DOHH2 (cell line): ENCODE data around the gene TDRD7.

Experiments used
- H3F3A ChIP-seq: fragments of 200-600 bp; sonication (generic), shearing (Covaris generic); 2 replicates; pipeline ENCODE4 v1.6.0; 2016; ENCODE audit warnings: antibody characterized with exemption, mild to moderate bottlenecking; ENCODE audit not compliant: control insufficient read depth, insufficient read depth
- H3K27ac ChIP-seq: fragments of 200-600 bp; sonication (generic); 2 replicates; pipeline ENCODE4 v1.5.1; 2014; ENCODE audit warnings: low read depth, mild to moderate bottlenecking, low read length, moderate library complexity
- H3K27me3 ChIP-seq: fragments of 200-600 bp; sonication (generic); 2 replicates; pipeline ENCODE4 v1.6.1; 2014; ENCODE audit warnings: mild to moderate bottlenecking, low read length, mixed read lengths; ENCODE audit not compliant: control insufficient read depth
- H3K36me3 ChIP-seq: fragments of 200-600 bp; sonication (generic); 2 replicates; pipeline ENCODE4 v1.6.1; 2014; ENCODE audit warnings: mild to moderate bottlenecking, low read length, moderate library complexity, mixed read lengths; ENCODE audit not compliant: control insufficient read depth
- H3K4me1 ChIP-seq: fragments of 200-600 bp; sonication (generic); 2 replicates; pipeline ENCODE4 v1.6.1; 2014; ENCODE audit warnings: mild to moderate bottlenecking, low read length, mixed read lengths; ENCODE audit not compliant: control insufficient read depth
- H3K4me2 ChIP-seq: fragments of 200-600 bp; sonication (generic); 2 replicates; pipeline ENCODE4 v1.6.0; 2014; ENCODE audit warnings: mild to moderate bottlenecking, low read length, moderate library complexity
- H3K4me3 ChIP-seq: fragments of 200-600 bp; sonication (generic); 2 replicates; pipeline ENCODE4 v1.5.1; 2014; ENCODE audit warnings: mild to moderate bottlenecking, low read length, mixed read lengths
- H3K79me2 ChIP-seq: fragments of 200-600 bp; sonication (generic); 2 replicates; pipeline ENCODE4 v1.6.1; 2014; ENCODE audit warnings: mild to moderate bottlenecking, low read length, mixed read lengths; ENCODE audit not compliant: control insufficient read depth
- H3K9me2 ChIP-seq: fragments of 200-600 bp; sonication (generic); replicated peaks from 2 replicates; pipeline ENCODE4 v1.6.1; 2014; ENCODE audit warnings: mild to moderate bottlenecking, low read length, mixed read lengths; ENCODE audit not compliant: control insufficient read depth
- H3K9me3 ChIP-seq: fragments of 200-600 bp; sonication (generic); 2 replicates; pipeline ENCODE4 v1.6.1; 2014; ENCODE audit warnings: antibody characterized with exemption, low read length, mixed read lengths; ENCODE audit not compliant: control insufficient read depth, insufficient read depth
- H4K20me1 ChIP-seq: fragments of 200-600 bp; sonication (generic); 2 replicates; pipeline ENCODE4 v1.6.0; 2014; ENCODE audit warnings: low read depth, mild to moderate bottlenecking, antibody characterized with exemption, low read length, moderate library complexity; ENCODE audit not compliant: control insufficient read depth, insufficient read depth
- EZH2phosphoT487 ChIP-seq: fragments of 200-600 bp; sonication (generic); IDR thresholded peaks from 2 replicates; pipeline ENCODE4 v1.6.1; 2017; ENCODE audit warnings: borderline replicate concordance, mild to moderate bottlenecking, antibody characterized with exemption, low read length, moderate library complexity, mixed read lengths
- TF ChIP-seq, protein P1 (sequence below): fragments of 200-600 bp; sonication (generic); IDR thresholded peaks from one replicate; pipeline ENCODE4 v1.5.1; 2014; ENCODE audit warnings: antibody characterized with exemption, mild to moderate bottlenecking, low read depth, low read length; ENCODE audit not compliant: poor library complexity, severe bottlenecking

Gene TDRD7

DNA sequence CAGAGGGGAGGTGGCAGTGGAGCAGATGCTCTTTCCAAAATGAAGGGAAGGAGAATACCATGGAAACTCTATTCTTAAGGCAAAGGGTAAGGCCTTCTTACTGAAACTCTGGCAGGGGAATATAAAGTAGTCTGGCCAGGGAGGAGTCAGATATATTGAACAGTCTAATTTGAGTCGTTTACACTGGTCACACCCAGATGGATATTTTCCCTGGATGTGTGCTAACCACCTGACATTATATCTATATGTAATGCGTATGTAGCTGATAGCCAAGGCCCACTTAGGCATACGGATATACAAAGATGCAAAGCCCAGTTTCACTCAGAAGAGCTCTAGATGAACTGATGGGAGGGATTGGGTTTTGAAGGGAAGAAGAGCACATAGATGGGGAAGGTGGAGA lies 7.0 kb downstream of the TDRD7 start:
- Histone ChIP-seq H3K4me3 (no peak overlapping the region), H3K4me1 (no peaks in the 10 kb centered on the region), H4K20me1 (no peaks in the 10 kb centered on the region), H3K9me3 (no peaks in the 10 kb centered on the region), H3K27ac (no peak overlapping the region), H3K9me2 (no peaks in the 10 kb centered on the region), H3K79me2 (no peaks in the 10 kb centered on the region; the same call in 1 of the 2 replicates), H3K27me3 (no peaks in the 10 kb centered on the region), H3K4me2 (no peak overlapping the region), H3F3A (no peaks in the 10 kb centered on the region), H3K36me3 (no peaks in the 10 kb centered on the region)
- TF ChIP-seq EZH2phosphoT487, result no peak
- TF ChIP-seq, protein P1, sequence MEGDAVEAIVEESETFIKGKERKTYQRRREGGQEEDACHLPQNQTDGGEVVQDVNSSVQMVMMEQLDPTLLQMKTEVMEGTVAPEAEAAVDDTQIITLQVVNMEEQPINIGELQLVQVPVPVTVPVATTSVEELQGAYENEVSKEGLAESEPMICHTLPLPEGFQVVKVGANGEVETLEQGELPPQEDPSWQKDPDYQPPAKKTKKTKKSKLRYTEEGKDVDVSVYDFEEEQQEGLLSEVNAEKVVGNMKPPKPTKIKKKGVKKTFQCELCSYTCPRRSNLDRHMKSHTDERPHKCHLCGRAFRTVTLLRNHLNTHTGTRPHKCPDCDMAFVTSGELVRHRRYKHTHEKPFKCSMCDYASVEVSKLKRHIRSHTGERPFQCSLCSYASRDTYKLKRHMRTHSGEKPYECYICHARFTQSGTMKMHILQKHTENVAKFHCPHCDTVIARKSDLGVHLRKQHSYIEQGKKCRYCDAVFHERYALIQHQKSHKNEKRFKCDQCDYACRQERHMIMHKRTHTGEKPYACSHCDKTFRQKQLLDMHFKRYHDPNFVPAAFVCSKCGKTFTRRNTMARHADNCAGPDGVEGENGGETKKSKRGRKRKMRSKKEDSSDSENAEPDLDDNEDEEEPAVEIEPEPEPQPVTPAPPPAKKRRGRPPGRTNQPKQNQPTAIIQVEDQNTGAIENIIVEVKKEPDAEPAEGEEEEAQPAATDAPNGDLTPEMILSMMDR, result no peak

DNA sequence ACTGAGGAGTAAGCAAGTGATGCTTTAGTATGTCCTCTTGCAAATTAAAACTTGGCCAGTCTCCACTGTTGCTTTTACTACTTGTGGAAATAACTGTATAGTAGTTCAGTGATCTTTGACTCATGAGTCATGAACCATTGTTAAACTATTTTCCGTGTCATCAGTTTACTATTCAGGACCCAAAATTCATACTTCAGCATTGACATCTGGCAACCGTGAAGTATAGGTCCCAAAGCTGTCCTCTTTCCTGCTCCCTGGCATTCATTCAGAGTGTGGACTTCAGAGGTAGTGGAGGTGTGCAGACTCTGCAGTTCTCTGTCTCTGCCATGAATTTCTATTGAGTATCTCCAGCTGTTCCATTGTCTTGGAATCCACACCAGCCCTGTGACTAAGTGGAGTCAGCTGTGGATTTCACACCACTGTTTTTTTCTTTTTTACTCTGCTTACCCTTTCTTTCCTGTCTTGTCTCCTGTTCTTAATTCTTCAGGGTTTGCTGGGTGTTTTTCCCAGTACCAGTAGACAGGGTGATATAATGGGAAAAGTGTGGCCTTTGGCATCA lies 7.5 kb downstream of the TDRD7 start:
- no peak overlapping the region for H3K4me2 ChIP-seq

DNA sequence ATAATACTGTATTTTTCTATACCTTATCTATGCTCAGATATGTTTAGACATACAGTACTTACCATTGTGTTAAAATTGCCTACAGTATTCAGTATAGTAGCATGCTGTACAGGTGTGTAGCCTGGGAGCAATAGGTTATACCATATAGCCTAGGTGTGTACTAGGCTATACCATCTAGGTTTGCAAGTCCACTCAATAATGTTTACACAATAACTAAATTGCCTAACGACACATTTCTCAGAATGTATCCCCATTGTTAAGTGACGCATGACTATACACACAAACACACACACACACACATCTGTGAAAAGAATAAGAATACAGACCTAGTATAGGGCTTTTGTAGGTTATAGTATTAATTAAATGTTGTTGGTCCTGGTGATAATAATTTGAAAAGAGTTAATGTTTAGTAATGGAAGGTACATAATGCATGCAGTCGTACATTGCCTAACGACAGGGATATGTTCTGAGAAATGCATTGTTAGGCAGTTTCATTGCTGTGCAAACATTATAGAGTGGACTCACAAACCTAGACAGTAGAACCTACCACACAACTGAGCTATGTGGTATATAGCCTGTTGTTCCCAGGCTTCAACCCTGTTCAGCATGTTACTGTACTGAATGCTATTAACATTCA lies 13.6 kb downstream of the TDRD7 start:
- Histone ChIP-seq H3K36me3 (peaks cover 8% of the 10 kb centered on the region; the same call in 1 of the 2 replicates), H3K27ac (no peak overlapping the region), H3K27me3 (no peaks in the 10 kb centered on the region), H3K4me1 (no peaks in the 10 kb centered on the region), H3K4me3 (no peak overlapping the region), H3K4me2 (no peak overlapping the region), H3K9me2 (no peaks in the 10 kb centered on the region), H3K9me3 (no peaks in the 10 kb centered on the region), H4K20me1 (no peaks in the 10 kb centered on the region), H3F3A (no peaks in the 10 kb centered on the region), H3K79me2 (peaks cover 8% of the 10 kb centered on the region)
- TF ChIP-seq, protein P1, result no peak
- TF ChIP-seq EZH2phosphoT487, result no peak

More for the DNA sequence above, 7.5 kb downstream of the TDRD7 start:
- H3K27me3 ChIP-seq, result no peaks in the 10 kb centered on the region
- H4K20me1 ChIP-seq, result no peaks in the 10 kb centered on the region
- no peak overlapping the region for H3K4me3 ChIP-seq
- no peaks in the 10 kb centered on the region for H3K9me3 ChIP-seq
- H3K4me1 ChIP-seq, result no peaks in the 10 kb centered on the region
- H3K27ac ChIP-seq, result no peak overlapping the region
- H3K79me2 ChIP-seq, result peaks cover 1% of the 10 kb centered on the region; the same call in 1 of the 2 replicates
- TF ChIP-seq, protein P1, result no peak
- no peak for TF ChIP-seq EZH2phosphoT487
- no peaks in the 10 kb centered on the region for H3F3A ChIP-seq
- no peaks in the 10 kb centered on the region for H3K9me2 ChIP-seq
- no peaks in the 10 kb centered on the region for H3K36me3 ChIP-seq
